Measurements from ENCODE around the gene GTPBP10.
"Not testable (repeated sequence)": the region's sequence is repeated elsewhere in the genome, so short reads cannot be mapped to it uniquely, and the experiment has no call there.

GTPBP10 gene

GRCh38 chr7:90346336-90347125 lies at the start of gene GTPBP10:
TSS of gene GTPBP10 (plus strand) at chr7:90346716. CDS start at chr7:90346742, 26 bp downstream.
- peak; percentile 95 for DNase-seq

- no peak for DNase-seq
These were observed 48.1 kb upstream of the GTPBP10 start for GRCh38 chr7:90298145-90299038.

GRCh38 chr7:90303241-90303640 lies 43.3 kb upstream of the GTPBP10 start:
- no peak for DNase-seq

- no peak for DNase-seq
These were observed 36.6 kb upstream of the GTPBP10 start for GRCh38 chr7:90309872-90310271.

GRCh38 chr7:90311175-90311574 lies 35.3 kb upstream of the GTPBP10 start:
- no peak for DNase-seq

GRCh38 chr7:90312745-90313144 lies 33.8 kb upstream of the GTPBP10 start:
- no peak for DNase-seq

- no peak for DNase-seq
These were observed 32.6 kb upstream of the GTPBP10 start for GRCh38 chr7:90313907-90314306.

- no peak for DNase-seq
These were observed 26.5 kb upstream of the GTPBP10 start for GRCh38 chr7:90320014-90320413.

GRCh38 chr7:90320418-90320800 lies 26.1 kb upstream of the GTPBP10 start:
- no peak for DNase-seq

- no peak for DNase-seq
These were observed 25.6 kb upstream of the GTPBP10 start, which contains the start of gene FAM237B for GRCh38 chr7:90320801-90321494. TSS of gene FAM237B (minus strand) at chr7:90321304. CDS start at chr7:90319748, 1,556 bp downstream.

GRCh38 chr7:90322837-90323236 lies 23.7 kb upstream of the GTPBP10 start:
- DNase-seq, result no peak

GRCh38 chr7:90326500-90326899 lies 20.0 kb upstream of the GTPBP10 start:
- no peak for DNase-seq

- no peak for DNase-seq
These were observed 12.2 kb upstream of the GTPBP10 start for GRCh38 chr7:90334193-90334843.

- not testable (repeated sequence) for DNase-seq
These were observed 11.6 kb upstream of the GTPBP10 start for GRCh38 chr7:90334926-90335325.

GRCh38 chr7:90337106-90337505 lies 9.4 kb upstream of the GTPBP10 start:
- no peak for DNase-seq

GRCh38 chr7:90345016-90345415 lies 1.5 kb upstream of the GTPBP10 start:
- DNase-seq, result no peak

GRCh38 chr7:90345595-90346335 lies 751 bp upstream of the GTPBP10 start:
- no peak for DNase-seq

GRCh38 chr7:90347759-90348158 lies 1.2 kb downstream of the GTPBP10 start:
- no peak for DNase-seq

- DNase-seq, result no peak
These were observed 2.8 kb downstream of the GTPBP10 start for GRCh38 chr7:90349305-90349704.

GRCh38 chr7:90350032-90350431 lies 3.5 kb downstream of the GTPBP10 start:
- DNase-seq, result not testable (repeated sequence)

GRCh38 chr7:90351987-90352386 lies 5.5 kb downstream of the GTPBP10 start:
- DNase-seq, result no peak

- DNase-seq, result no peak
These were observed 36.9 kb downstream of the GTPBP10 start for GRCh38 chr7:90383422-90383821.

All from activated CD4-positive, alpha-beta T cell treated with anti-CD3 and anti-CD28 coated beads, Interleukin-2, amount 50 U/mL, for 4 hours (primary cell).